GM21360 (cell line): ENCODE results near the gene TMPO.
"Not testable (repeated sequence)": the region's sequence is repeated elsewhere in the genome, so short reads cannot be mapped to it uniquely, and the experiment has no call there.

Source experiments
- ATAC-seq: cut with Tn5 transposase; IDR thresholded peaks from one replicate; pipeline ENCODE4 v1.9.1; 2021; ENCODE audit warnings: mild to moderate bottlenecking, moderate library complexity; ENCODE audit not compliant: unreplicated experiment

Gene TMPO

GRCh38 chr12:98509063-98509462, 6.3 kb upstream of the TMPO start:
- no peak for ATAC-seq

GRCh38 chr12:98511806-98512205, 3.6 kb upstream of the TMPO start:
- not testable (repeated sequence) for ATAC-seq

- ATAC-seq, result no peak
These were observed 1.7 kb upstream of the TMPO start for GRCh38 chr12:98513379-98514322.

GRCh38 chr12:98514982-98515286, 456 bp upstream of the TMPO start:
- ATAC-seq, result no peak

GRCh38 chr12:98516111-98516873, 902 bp downstream of the TMPO start:
- peak; percentile 57 for ATAC-seq

- no peak for ATAC-seq
These were observed 4.0 kb downstream of the TMPO start for GRCh38 chr12:98519257-98519907.

GRCh38 chr12:98530068-98530467, 14.7 kb downstream of the TMPO start:
- ATAC-seq, result no peak

GRCh38 chr12:98532687-98533304, 17.4 kb downstream of the TMPO start:
- ATAC-seq, result peak; percentile 52

GRCh38 chr12:98533723-98534251, 18.4 kb downstream of the TMPO start:
- ATAC-seq, result no peak

- no peak for ATAC-seq
These were observed 22.6 kb downstream of the TMPO start for GRCh38 chr12:98538031-98538430.

- ATAC-seq, result no peak
These were observed 28.3 kb downstream of the TMPO start for GRCh38 chr12:98543701-98544100.

- no peak for ATAC-seq
These were observed 29.4 kb downstream of the TMPO start for GRCh38 chr12:98544751-98545150.

- ATAC-seq, result no peak
These were observed 34.2 kb downstream of the TMPO start for GRCh38 chr12:98549371-98550110.

- ATAC-seq, result no peak
These were observed 36.4 kb downstream of the TMPO start for GRCh38 chr12:98551787-98552186.

GRCh38 chr12:98558097-98558496, 42.7 kb downstream of the TMPO start:
- not testable (repeated sequence) for ATAC-seq

- ATAC-seq, result no peak
These were observed 44.3 kb downstream of the TMPO start for GRCh38 chr12:98559666-98560065.

GRCh38 chr12:98561846-98562245, 46.5 kb downstream of the TMPO start:
- ATAC-seq, result no peak

- no peak for ATAC-seq
These were observed 56.6 kb downstream of the TMPO start for GRCh38 chr12:98572010-98572409.

GRCh38 chr12:98574110-98574509, 58.7 kb downstream of the TMPO start:
- no peak for ATAC-seq

- ATAC-seq, result no peak
These were observed 59.6 kb downstream of the TMPO start for GRCh38 chr12:98575013-98575412.
